Neuronal stem cell (in vitro differentiated cells): ENCODE measurements around the gene THSD7A.

Experiments
- DNase-seq: peaks from one replicate; pipeline ENCODE4 v3.0.0-alpha.2; 2013; ENCODE audit warnings: low spot score
- H2AFZ ChIP-seq: one replicate; pipeline ENCODE4 v1.6.1; 2013; ENCODE audit warnings: mild to moderate bottlenecking, low read length, inconsistent platforms
- H2AK5ac ChIP-seq: 2 replicates; pipeline ENCODE4 v1.6.1; 2013; ENCODE audit warnings: low read depth, mild to moderate bottlenecking, inconsistent platforms, low read length, moderate library complexity, mixed read lengths
- H2BK120ac ChIP-seq: 2 replicates; pipeline ENCODE4 v1.6.1; 2013; ENCODE audit warnings: low read depth, mild to moderate bottlenecking, inconsistent platforms, low read length, moderate library complexity, mixed read lengths
- H2BK12ac ChIP-seq: one replicate; pipeline ENCODE4 v1.6.1; 2013; ENCODE audit warnings: low read length, inconsistent platforms
- H2BK15ac ChIP-seq: 2 replicates; pipeline ENCODE4 v1.6.1; 2013; ENCODE audit warnings: mild to moderate bottlenecking, low read length, inconsistent platforms, mixed read lengths
- H2BK5ac ChIP-seq: one replicate; pipeline ENCODE4 v1.6.1; 2013; ENCODE audit warnings: inconsistent platforms, mild to moderate bottlenecking, low read length, moderate library complexity
- H3K14ac ChIP-seq: one replicate; pipeline ENCODE4 v1.6.1; 2013; ENCODE audit warnings: low read length, inconsistent platforms
- H3K18ac ChIP-seq: 2 replicates; pipeline ENCODE4 v1.6.1; 2013; ENCODE audit warnings: low read length, inconsistent platforms
- H3K23ac ChIP-seq: 2 replicates; pipeline ENCODE4 v1.6.1; 2013; ENCODE audit warnings: low read depth, mild to moderate bottlenecking, mixed read lengths, low read length, inconsistent platforms; ENCODE audit not compliant: poor library complexity
- H3K27ac ChIP-seq: replicated peaks from 3 replicates; pipeline ENCODE4 v1.5.1; 2013; ENCODE audit warnings: low read length, inconsistent platforms
- H3K27me3 ChIP-seq, 3 experiments: 2 replicates each; pipeline ENCODE4 v1.6.1; 2013; ENCODE audit warnings: low read length in 3 of 3, mild to moderate bottlenecking in 2 of 3, inconsistent platforms in 1 of 3, low read depth in 1 of 3, mixed read lengths in 1 of 3, moderate library complexity in 1 of 3; ENCODE audit not compliant: control insufficient read depth in 3 of 3, insufficient read depth in 3 of 3
- H3K36me3 ChIP-seq, 2 donors: replicated peaks in 1 of 2; 2 replicates each; pipeline ENCODE4 v1.6.1; 2013; ENCODE audit warnings: low read length in 2 of 2; ENCODE audit not compliant: control insufficient read depth in 2 of 2, insufficient read depth in 2 of 2
- H3K4ac ChIP-seq: 2 replicates; pipeline ENCODE4 v1.6.1; 2013; ENCODE audit warnings: inconsistent platforms, mild to moderate bottlenecking, low read length, moderate library complexity
- H3K4me1 ChIP-seq, 2 donors: 1 replicate in 1 of 2; 2 replicates in 1 of 2; pipeline ENCODE4 v1.6.1; 2013; ENCODE audit warnings: low read length in 2 of 2, low read depth in 1 of 2; ENCODE audit not compliant: control insufficient read depth in 2 of 2, insufficient read depth in 1 of 2
- H3K4me2 ChIP-seq: one replicate; pipeline ENCODE4 v1.6.1; 2013; ENCODE audit warnings: mild to moderate bottlenecking, low read length, inconsistent platforms; ENCODE audit not compliant: insufficient read depth, poor library complexity, severe bottlenecking
- H3K4me3 ChIP-seq, 2 donors: 2 replicates each; pipeline ENCODE4 v1.5.1; 2013; ENCODE audit warnings: low read length in 2 of 2, mild to moderate bottlenecking in 2 of 2, inconsistent platforms in 1 of 2, moderate library complexity in 1 of 2
- H3K79me1 ChIP-seq: one replicate; pipeline ENCODE4 v1.6.1; 2013; ENCODE audit warnings: low read depth, mild to moderate bottlenecking, inconsistent platforms, low read length, moderate library complexity
- H3K9ac ChIP-seq: one replicate; pipeline ENCODE4 v1.6.1; 2013; ENCODE audit warnings: mild to moderate bottlenecking, low read depth, low read length, inconsistent platforms; ENCODE audit not compliant: poor library complexity
- H3K9me3 ChIP-seq, 2 donors: replicated peaks in 1 of 2; 2 replicates each; pipeline versions ENCODE3 to v1.6.1; 2013; ENCODE audit warnings: low read length in 2 of 2, mild to moderate bottlenecking in 2 of 2, inconsistent platforms in 1 of 2, low read depth in 1 of 2, mixed read lengths in 1 of 2, moderate library complexity in 1 of 2; ENCODE audit not compliant: control insufficient read depth in 2 of 2, insufficient read depth in 1 of 2
- H4K8ac ChIP-seq: one replicate; pipeline ENCODE4 v1.6.1; 2013; ENCODE audit warnings: low read depth, mild to moderate bottlenecking, inconsistent platforms, low read length, moderate library complexity
- H4K91ac ChIP-seq: one replicate; pipeline ENCODE4 v1.6.1; 2013; ENCODE audit warnings: low read length, low read depth, mild to moderate bottlenecking, inconsistent platforms; ENCODE audit not compliant: poor library complexity
- WGBS, 2 donors: extraction: QIAGEN DNeasy Blood & Tissue Kit; methylation state at CpG; one replicate each; pipeline ENCODE4 v1.1.7; 2013; ENCODE audit warnings: missing lambda C conversion rate in 2 of 2, mixed read lengths in 1 of 2; ENCODE audit not compliant: insufficient read length in 2 of 2, insufficient replicate concordance in 1 of 2; ENCODE audit errors: extremely low coverage in 2 of 2; 5-methylcytosine and 5-hydroxymethylcytosine counted together

The THSD7A gene

GRCh38 chr7:11819947-11820346 lies 12.1 kb downstream of the THSD7A start:
- no peak overlapping the region for H4K8ac ChIP-seq
- DNase-seq, result no peak
- no peak overlapping the region for H3K4me3 ChIP-seq
- no peak overlapping the region for H2BK15ac ChIP-seq
- H2BK12ac ChIP-seq, result no peak overlapping the region
- H2BK120ac ChIP-seq, result no peak overlapping the region
- H3K18ac ChIP-seq, result no peak overlapping the region
- H3K4me2 ChIP-seq, result no peak overlapping the region
- H3K9ac ChIP-seq, result no peak overlapping the region
- H3K23ac ChIP-seq, result no peak overlapping the region
- H4K91ac ChIP-seq, result no peak overlapping the region
- H3K36me3 ChIP-seq, result no peaks in the 10 kb centered on the region
- peaks cover 0 to 2% of the 10 kb centered on the region in 2 donors for H3K4me1 ChIP-seq
- no peak overlapping the region for H2BK5ac ChIP-seq
- H3K9me3 ChIP-seq, result no peaks in the 10 kb centered on the region
- H2AFZ ChIP-seq, result no peak overlapping the region
- no peaks in the 10 kb centered on the region for H3K79me1 ChIP-seq
- H3K27me3 ChIP-seq, result no peaks in the 10 kb centered on the region
- H3K14ac ChIP-seq, result no peak overlapping the region
- WGBS, 2 donors, result no CpG with 5 or more reads among the region's 11 CpGs
- no peak overlapping the region for H2AK5ac ChIP-seq
- H3K4ac ChIP-seq, result no peak overlapping the region
- no peak overlapping the region for H3K27ac ChIP-seq

- Histone ChIP-seq H3K27ac (no peak overlapping the region), H2AFZ (no peak overlapping the region), H3K4me1 (peaks cover 0 to 2% of the 10 kb centered on the region in 2 donors), H3K9me3 (no peaks in the 10 kb centered on the region), H3K9ac (no peak overlapping the region), H3K18ac (no peak overlapping the region), H2BK15ac (no peak overlapping the region), H3K14ac (no peak overlapping the region), H3K4ac (no peak overlapping the region), H4K91ac (no peak overlapping the region), H2BK12ac (no peak overlapping the region), H3K4me2 (no peak overlapping the region), H3K27me3 (no peaks in the 10 kb centered on the region), H3K36me3 (no peaks in the 10 kb centered on the region), H2AK5ac (no peak overlapping the region), H3K79me1 (no peaks in the 10 kb centered on the region), H2BK5ac (no peak overlapping the region), H3K23ac (no peak overlapping the region), H3K4me3 (no peak overlapping the region), H2BK120ac (no peak overlapping the region), H4K8ac (no peak overlapping the region)
- WGBS, 2 donors, result no CpG with 5 or more reads among the region's 5 CpGs
- DNase-seq, result no peak
Measured at GRCh38 chr7:11819271-11819670, 12.7 kb downstream of the THSD7A start.

DNA sequence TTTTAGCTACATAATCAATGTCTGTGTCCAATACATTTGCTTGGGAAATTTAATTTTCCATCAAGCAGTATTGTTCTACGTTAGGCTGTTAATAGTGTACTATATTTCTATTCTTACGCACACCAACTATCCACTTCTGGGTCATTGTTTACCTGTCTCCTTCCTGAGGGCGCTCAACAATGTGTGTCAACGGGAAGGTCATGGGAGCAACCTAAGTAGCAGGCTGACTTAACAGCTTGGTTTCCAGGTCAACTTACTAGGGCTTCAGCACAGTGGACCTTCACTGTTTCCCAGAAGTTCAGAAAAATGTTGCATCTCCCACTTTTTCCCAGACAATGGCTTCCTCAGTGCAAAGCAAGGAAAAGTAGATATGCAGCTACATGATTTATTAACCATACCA lies 13.7 kb downstream of the THSD7A start:
- Histone ChIP-seq H2BK5ac (no peak overlapping the region), H2AK5ac (no peak overlapping the region), H3K4me1 (peaks cover 0 to 2% of the 10 kb centered on the region in 2 donors), H3K9me3 (no peaks in the 10 kb centered on the region), H3K4ac (no peak overlapping the region), H3K4me3 (no peak overlapping the region), H2BK120ac (no peak overlapping the region), H2BK15ac (no peak overlapping the region), H3K27ac (no peak overlapping the region), H2AFZ (no peak overlapping the region), H3K36me3 (no peaks in the 10 kb centered on the region), H3K18ac (no peak overlapping the region), H3K79me1 (no peaks in the 10 kb centered on the region), H3K4me2 (no peak overlapping the region), H3K14ac (no peak overlapping the region), H3K23ac (no peak overlapping the region), H4K91ac (no peak overlapping the region), H4K8ac (no peak overlapping the region), H3K9ac (no peak overlapping the region), H2BK12ac (no peak overlapping the region), H3K27me3 (no peaks in the 10 kb centered on the region)
- no CpG with 5 or more reads among the region's 4 CpGs for WGBS, 2 donors
- no peak for DNase-seq

DNA sequence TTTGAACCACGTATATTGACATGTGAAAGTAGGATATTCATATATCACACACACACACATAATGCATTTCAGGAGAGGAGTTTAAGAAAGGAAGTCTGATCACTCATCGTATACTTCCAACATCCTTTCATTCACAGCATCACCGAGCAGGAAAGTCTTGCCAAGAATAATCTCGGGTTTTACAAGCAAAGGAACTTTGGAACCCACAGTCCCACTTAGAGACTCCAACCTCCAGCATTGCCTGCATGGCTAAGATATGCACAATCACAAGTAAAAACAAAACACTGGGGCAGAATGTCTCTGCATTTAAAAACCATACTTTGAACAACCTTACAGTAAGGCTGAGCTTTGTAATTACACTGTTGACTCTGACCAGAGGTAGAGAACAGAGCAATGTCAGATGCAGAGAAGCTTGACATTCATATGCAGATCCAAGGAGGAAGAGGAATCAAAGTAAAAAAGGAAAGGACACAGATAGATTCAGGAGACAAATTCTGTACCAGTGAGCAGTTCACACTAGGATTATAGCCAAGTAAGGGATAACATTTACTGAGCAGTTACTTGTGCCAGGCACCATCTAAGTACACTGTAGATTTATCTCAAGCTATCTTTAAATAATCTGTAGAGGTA lies 14.8 kb downstream of the THSD7A start:
- H3K4me3 ChIP-seq, result no peak overlapping the region
- H3K4me2 ChIP-seq, result no peak overlapping the region
- no CpG with 5 or more reads among the region's 4 CpGs for WGBS, 2 donors
- no peaks in the 10 kb centered on the region for H3K9me3 ChIP-seq
- H3K4me1 ChIP-seq, result peaks cover 0 to 2% of the 10 kb centered on the region in 2 donors
- H3K23ac ChIP-seq, result no peak overlapping the region
- H3K27me3 ChIP-seq, result no peaks in the 10 kb centered on the region
- H2BK5ac ChIP-seq, result no peak overlapping the region
- no peak for DNase-seq
- no peak overlapping the region for H4K8ac ChIP-seq
- H3K36me3 ChIP-seq, result no peaks in the 10 kb centered on the region
- H3K79me1 ChIP-seq, result no peaks in the 10 kb centered on the region
- H2BK12ac ChIP-seq, result no peak overlapping the region
- no peak overlapping the region for H3K9ac ChIP-seq
- no peak overlapping the region for H2AK5ac ChIP-seq
- no peak overlapping the region for H3K4ac ChIP-seq
- no peak overlapping the region for H3K18ac ChIP-seq
- H3K27ac ChIP-seq, result no peak overlapping the region
- no peak overlapping the region for H4K91ac ChIP-seq
- H3K14ac ChIP-seq, result no peak overlapping the region
- H2BK120ac ChIP-seq, result no peak overlapping the region
- H2BK15ac ChIP-seq, result no peak overlapping the region
- H2AFZ ChIP-seq, result peak overlapping the region; percentile 36
